Glutamatergic neuron (in vitro differentiated cells): ENCODE data around the gene PPM1K. TPM values are rescaled to one million over a fixed set of nuclear protein-coding genes. Genes with fewer than 3 reads are reported as not detected.

Experiments used
- DNase-seq: peaks from one replicate; pipeline ENCODE4 v3.0.0; 2022
- H3K27ac Mint-ChIP-seq: one replicate; pipeline ENCODE4 v1.8.0; 2020; ENCODE audit warnings: mild to moderate bottlenecking, mixed read lengths, inconsistent platforms; ENCODE audit not compliant: unreplicated experiment
- H3K27me3 Mint-ChIP-seq: one replicate; pipeline ENCODE4 v1.8.0; 2020; ENCODE audit warnings: mild to moderate bottlenecking, moderate library complexity, mixed read lengths, inconsistent platforms; ENCODE audit not compliant: unreplicated experiment
- H3K36me3 Mint-ChIP-seq: one replicate; pipeline ENCODE4 v1.8.0; 2020; ENCODE audit warnings: mild to moderate bottlenecking, mixed read lengths, inconsistent platforms; ENCODE audit not compliant: unreplicated experiment
- H3K4me1 Mint-ChIP-seq: one replicate; pipeline ENCODE4 v1.8.0; 2020; ENCODE audit warnings: mild to moderate bottlenecking, low read depth, mixed read lengths, inconsistent platforms; ENCODE audit not compliant: unreplicated experiment
- H3K4me3 Mint-ChIP-seq: one replicate; pipeline ENCODE4 v1.8.0; 2020; ENCODE audit warnings: mild to moderate bottlenecking, mixed read lengths, inconsistent platforms; ENCODE audit not compliant: unreplicated experiment
- H3K9me3 Mint-ChIP-seq: one replicate; pipeline ENCODE4 v1.8.0; 2020; ENCODE audit warnings: mild to moderate bottlenecking, moderate library complexity, mixed read lengths, inconsistent platforms; ENCODE audit not compliant: unreplicated experiment
- CTCF ChIP-seq: fragments of 200-600 bp; sonication (generic); IDR thresholded peaks from one replicate; pipeline ENCODE4 v1.5.0; 2021; ENCODE audit not compliant: partially characterized antibody, unreplicated experiment
- total RNA-seq: library from RNA; stranded (reverse); fragmentation: NEBNext Ultra II Directional; extraction: Animal tissue kit (Norgen Biotek cat#: 25700); gene quantifications from one replicate; pipeline ENCODE4 v1.2.1, GENCODE V29; 2021; ENCODE audit not compliant: unreplicated experiment

The PPM1K gene
- total RNA-seq, 1 donor from 2014 or later: 19.0 TPM

DNA sequence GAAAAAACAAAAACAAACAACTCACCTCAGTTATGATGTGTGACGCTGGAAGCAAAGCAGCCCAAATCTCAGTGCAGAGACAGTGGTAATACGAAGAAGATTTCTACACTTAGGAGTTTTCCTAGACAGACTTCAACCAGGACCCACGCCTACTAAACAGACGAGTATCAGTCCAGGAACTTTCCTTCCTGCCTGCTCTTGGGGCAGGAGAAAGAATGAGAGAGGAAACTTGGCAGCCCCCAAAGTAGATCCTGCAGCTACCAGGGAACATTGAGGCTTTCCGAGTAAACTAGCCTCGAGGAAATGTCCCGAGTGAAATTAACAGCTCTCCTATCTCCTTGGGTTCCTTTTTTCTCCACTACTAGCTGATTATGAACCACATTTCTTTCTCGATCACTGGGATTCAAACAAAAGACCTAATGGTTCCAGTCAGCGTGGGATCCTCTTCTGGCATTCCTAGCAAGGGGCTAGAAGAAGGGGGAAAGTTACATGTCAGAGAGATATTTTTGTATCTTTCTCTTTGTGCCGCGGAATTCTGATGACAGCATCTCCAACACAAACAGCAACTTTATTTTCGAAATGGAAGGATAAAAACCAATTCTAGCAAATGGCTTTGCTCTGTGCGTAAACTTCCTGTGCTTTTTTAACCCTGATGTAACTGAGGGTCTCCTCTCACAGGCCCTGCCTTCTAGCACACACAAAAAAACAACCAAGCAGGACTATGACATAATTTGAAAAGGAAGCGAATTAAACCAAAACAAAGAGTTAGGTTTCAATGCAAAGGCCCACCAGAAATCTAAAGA, 53.2 kb downstream of the PPM1K start:
- no peak for DNase-seq

GRCh38 chr4:88230461-88230891, 53.9 kb downstream of the PPM1K start:
- H3K27ac Mint-ChIP-seq: no peak overlapping the region

More for the DNA sequence above, 53.2 kb downstream of the PPM1K start:
- TF ChIP-seq CTCF: no peak
- Mint-ChIP-seq H3K4me3 (no peak overlapping the region), H3K27ac (no peak overlapping the region), H3K9me3 (peaks cover 2% of the 10 kb centered on the region), H3K36me3 (peaks cover 7% of the 10 kb centered on the region), H3K27me3 (peaks cover 1% of the 10 kb centered on the region), H3K4me1 (peaks cover 4% of the 10 kb centered on the region)

GRCh38 chr4:88227734-88228133, 56.6 kb downstream of the PPM1K start:
- Mint-ChIP-seq H3K36me3 (peaks cover 7% of the 10 kb centered on the region), H3K4me1 (peaks cover 4% of the 10 kb centered on the region), H3K27ac (no peak overlapping the region), H3K27me3 (peaks cover 1% of the 10 kb centered on the region), H3K4me3 (no peak overlapping the region), H3K9me3 (peaks cover 2% of the 10 kb centered on the region)
- TF ChIP-seq CTCF: no peak
- no peak for DNase-seq

More at GRCh38 chr4:88230461-88230891, 53.9 kb downstream of the PPM1K start:
- DNase-seq: no peak
- Mint-ChIP-seq H3K9me3 (peaks cover 2% of the 10 kb centered on the region), H3K4me1 (peaks cover 4% of the 10 kb centered on the region), H3K4me3 (no peak overlapping the region), H3K27me3 (peaks cover 1% of the 10 kb centered on the region), H3K36me3 (peaks cover 7% of the 10 kb centered on the region)
- TF ChIP-seq CTCF: no peak

- no peak for TF ChIP-seq CTCF
- Mint-ChIP-seq H3K4me1 (peaks cover 4% of the 10 kb centered on the region), H3K36me3 (peaks cover 7% of the 10 kb centered on the region), H3K9me3 (peaks cover 4% of the 10 kb centered on the region), H3K27me3 (peaks cover 1% of the 10 kb centered on the region), H3K27ac (no peak overlapping the region), H3K4me3 (no peak overlapping the region)
- no peak for DNase-seq
These were observed 58.2 kb downstream of the PPM1K start for GRCh38 chr4:88226143-88226542.
